HG02571 (cell line): ENCODE measurements around the gene KCNQ5.
"Not testable (repeated sequence)": the region's sequence is repeated elsewhere in the genome, so short reads cannot be mapped to it uniquely, and the experiment has no call there.

ENCODE experiments used
- ATAC-seq: cut with Tn5 transposase; IDR thresholded peaks from one replicate; pipeline ENCODE4 v1.9.1; 2021; ENCODE audit warnings: mild to moderate bottlenecking, moderate library complexity; ENCODE audit not compliant: unreplicated experiment

The KCNQ5 gene

DNA sequence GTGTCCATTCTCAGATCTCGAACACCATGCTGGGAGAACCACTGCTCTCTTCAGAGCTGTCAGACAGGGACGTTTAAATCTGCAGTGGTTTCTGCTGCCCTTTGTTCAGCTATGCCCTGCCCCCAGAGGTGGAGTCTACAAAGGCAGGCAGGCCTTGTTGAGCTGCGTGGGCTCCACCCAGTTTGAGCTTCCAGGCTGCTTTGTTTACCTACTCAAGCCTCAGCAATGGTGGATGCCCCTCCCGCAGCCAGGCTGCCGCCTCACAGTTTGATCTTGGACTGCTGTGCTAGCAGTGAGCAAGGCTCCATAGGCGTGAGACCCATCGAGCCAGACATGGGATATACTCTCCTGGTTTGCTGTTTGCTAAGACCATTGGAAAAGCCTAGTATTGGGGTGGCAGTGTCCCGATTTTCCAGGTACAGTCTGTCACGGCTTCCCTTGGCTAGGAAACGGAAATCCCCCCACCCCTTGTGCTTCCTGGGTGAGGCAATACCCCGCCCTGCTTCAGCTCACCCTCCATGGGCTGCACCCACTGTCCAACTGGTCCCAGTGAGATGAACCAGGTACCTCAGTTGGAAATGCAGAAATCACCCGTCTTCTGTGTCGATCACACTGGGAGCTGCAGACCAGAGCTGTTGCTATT lies 362.4 kb downstream of the KCNQ5 start:
- ATAC-seq = not testable (repeated sequence)

DNA sequence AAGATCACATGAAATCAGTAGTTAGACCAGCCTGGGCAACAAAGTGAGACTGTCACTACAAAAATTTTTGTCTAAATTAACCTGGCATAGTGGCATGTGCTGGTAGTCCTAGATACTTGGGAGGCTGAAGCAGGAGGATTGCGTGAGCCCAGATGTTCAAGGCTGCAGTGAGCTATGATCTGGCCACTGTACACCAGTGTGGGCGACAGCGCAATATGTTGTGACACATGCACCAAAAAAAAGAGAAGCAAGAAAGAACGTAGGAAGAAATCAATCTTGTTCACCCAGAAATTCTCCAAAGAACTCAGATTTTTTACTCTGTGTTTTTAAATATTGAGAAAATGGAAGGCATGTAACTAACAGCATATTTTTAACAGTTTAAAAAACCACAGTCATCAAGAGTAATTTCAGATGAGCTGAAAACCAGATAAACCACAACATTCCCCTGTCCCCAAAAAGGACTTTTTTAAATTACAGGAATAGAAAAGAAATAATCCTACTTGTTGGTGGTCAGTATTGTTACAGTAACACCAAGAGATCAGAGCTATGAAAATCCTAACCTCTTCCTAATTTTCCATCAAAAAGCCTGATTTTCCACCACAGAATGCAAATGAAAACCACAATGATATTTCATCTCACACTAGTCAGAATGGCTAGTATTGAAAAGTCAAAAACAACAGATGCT lies 363.3 kb downstream of the KCNQ5 start:
- no peak for ATAC-seq

DNA sequence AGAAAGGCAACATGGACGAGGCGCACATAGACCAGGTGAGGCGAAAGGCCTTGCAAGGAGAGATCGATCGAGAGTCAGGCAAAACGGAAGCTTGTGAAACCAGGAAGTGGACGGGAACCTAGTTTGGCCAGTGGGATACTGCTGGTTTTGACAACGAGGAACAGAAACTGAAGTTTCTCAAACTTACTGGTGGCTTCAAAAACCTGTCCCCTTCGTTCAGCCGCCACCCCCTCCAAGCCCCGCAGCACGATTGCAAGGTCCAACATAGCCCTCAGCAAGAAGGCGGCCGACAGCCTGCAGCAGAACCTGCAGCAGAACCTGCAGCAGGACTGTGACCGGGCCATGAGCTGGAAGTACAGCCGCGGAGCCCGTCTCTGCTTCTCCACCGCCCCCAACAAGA lies 365.4 kb downstream of the KCNQ5 start:
- no peak for ATAC-seq

DNA sequence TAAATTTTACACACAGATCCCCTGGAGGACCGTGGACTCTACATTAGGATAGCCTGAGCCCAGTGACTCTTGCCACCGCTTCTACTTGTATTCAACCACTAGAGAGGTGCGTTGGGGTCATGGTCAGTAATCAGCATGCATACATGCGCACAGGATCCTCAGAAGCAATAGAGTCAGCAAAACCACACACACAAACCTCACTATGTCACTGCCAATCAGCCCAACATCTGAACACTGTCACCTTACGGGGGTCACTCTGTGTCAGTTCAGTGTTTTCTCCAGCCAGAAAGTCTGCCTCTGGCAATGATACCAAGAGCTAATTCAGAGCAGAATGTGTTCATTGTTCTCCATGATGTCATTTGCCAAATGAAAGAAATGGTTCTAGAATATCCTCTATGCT lies 378.1 kb downstream of the KCNQ5 start:
- ATAC-seq = no peak

DNA sequence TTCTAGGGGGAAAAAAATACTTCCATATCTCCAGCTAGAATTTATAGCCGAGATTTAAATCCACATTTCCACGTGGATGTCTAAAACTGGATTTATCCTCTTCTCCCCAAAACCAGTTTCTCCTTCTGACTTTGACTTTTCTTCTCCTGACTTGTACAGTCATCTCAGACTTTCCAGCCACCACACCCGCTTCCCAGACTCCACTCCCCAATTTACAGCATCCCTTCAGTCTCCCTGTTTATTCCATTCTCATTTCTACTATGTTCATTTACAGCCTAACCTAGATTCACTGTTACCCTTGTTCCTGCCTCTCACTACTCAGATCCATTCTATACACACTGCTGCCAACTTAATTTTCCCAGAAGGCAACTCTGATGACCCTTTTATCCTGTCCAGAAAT lies 378.6 kb downstream of the KCNQ5 start:
- no peak for ATAC-seq

DNA sequence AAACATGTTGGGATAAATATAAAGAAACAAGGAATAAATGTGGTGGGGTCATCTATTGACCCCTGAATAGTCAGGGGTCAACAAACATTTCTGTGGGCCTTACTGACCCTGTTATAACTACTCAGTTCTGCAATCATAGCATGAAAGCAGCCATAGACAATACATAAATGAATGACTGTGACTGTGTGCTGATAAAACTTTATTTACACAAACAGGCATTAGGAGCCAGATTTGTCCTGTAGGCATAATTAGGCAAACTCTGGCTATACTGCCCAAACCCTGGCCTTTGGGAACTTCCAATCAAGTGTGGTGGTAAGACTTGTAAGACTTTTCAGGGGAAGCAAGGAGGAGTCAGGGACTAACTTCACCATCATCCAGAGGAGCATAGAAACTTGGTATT lies 380.7 kb downstream of the KCNQ5 start:
- ATAC-seq = no peak

DNA sequence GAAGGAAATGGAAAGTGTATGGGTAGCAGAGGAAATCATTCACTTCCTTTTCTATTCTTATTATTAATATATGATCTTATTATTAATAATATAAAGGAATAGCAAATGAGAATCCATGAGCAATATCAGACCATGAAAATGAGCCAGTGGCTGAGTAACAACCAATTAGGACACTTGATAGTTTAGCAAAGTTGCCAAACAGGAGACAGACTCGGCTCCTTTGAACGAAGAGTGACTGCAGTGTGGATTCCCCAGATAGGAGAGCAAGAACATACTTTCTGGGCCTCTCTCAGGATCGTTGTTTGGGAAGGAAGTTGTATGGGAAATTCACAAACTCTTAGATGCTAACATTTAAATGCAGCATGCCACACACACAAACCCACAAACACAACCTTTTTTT lies 381.4 kb downstream of the KCNQ5 start:
- ATAC-seq = no peak

DNA sequence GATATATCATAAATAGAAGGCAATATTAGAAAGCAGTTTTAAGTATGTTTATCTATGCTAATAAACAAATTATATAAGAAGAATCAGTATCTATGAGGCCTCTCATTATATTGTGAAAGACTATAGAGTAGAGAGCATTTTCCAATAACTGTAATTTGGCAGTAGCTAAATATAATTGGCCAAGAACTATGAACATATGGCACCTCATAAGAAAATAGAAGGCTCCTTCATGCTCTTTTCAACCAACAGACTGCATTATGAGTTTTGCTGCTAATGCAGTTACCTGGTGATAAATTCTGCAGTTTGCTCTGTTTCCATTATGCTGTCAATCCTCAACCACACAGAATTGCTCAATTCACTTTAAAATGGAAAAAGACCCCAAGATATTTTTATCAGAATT lies 382.4 kb downstream of the KCNQ5 start:
- no peak for ATAC-seq

DNA sequence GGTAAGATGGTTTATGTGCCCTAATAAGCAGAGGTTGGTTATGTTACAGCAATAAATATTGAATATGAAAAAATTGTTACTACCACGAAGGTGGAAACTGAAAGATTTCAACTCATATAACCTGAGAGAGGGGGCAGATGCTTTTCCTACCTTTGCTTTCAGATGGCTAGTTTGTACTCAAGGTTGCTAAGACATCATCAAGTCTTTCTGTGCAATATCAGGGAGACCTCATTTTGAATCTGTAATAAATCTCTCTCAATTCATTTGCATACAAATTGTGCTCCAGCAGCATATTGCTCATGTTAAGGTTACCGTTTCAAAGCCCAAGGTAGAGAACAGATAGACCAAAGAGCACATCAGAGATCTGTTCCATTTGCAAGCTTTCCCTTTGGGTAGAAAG lies 383.0 kb downstream of the KCNQ5 start:
- no peak for ATAC-seq

DNA sequence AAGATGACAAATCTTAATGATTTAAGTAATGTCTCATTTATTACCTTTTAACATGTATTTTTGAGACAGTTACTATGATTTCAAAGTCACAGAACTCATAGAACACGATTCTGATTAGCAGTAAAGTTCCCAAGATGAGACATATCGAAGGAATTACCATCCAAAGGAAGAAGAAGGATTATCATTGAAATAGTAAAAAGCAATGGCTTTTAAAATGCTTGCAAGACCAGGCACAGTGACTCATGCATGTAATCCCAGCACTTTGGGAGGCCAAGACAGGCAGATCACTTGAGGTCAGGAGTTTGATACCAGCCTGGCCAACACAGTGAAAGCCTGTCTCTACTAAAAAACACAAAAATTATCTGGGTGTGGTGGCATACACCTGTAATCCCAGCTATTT lies 384.3 kb downstream of the KCNQ5 start:
- no peak for ATAC-seq

DNA sequence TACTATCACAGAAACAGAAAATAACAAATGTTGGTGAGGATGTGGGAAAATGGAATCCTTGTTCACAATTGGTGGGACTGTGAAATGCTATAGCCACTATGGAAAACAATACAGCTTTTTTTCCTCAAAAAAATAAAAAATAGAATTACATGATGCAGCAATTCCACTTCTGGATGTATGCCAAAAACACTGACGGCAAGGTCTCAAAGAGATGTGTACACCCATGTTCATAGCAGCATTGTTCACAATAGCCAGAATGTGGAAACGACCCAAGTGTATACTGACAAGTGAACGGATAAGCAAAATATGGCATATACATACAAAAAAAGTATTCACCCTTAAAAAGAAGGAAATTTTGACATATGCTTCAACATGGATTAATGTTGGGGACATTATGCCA lies 390.1 kb downstream of the KCNQ5 start:
- no peak for ATAC-seq

DNA sequence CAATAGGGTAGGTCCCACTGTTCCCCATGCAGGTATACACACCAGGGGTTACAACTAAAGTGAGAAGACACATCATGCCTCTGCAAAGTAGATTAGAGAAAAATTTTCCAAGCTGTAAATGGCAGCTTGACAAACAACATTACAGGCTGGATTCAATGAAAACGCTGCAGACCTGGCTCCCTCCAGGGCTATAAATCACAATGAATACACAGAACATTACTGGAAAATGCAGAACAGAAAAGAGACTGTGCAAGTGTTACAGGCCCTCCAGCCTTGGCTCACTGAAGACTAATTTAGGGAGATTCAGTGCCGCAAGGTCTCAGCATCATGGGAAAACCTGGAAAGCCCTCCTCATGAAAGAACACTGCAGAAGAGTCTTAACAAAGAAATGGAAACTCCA lies 395.6 kb downstream of the KCNQ5 start:
- no peak for ATAC-seq

DNA sequence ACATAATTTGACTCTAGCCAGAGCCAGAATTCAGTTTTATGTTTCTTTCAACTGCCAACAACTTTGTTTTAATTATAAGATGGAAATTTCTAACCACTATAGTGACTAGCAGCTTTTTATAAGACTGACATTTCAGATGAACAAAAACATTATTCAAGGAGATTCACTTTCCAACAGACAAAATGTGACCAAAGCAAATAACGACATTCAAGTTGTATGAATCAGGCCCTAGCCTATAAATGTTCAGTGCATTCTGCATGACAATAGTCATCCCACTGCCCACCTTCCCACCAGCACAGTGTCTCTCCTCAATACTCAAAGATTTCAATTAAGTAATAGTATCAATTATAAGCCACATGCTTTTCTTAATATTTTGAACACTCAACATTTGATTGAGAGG lies 402.7 kb downstream of the KCNQ5 start:
- no peak for ATAC-seq

DNA sequence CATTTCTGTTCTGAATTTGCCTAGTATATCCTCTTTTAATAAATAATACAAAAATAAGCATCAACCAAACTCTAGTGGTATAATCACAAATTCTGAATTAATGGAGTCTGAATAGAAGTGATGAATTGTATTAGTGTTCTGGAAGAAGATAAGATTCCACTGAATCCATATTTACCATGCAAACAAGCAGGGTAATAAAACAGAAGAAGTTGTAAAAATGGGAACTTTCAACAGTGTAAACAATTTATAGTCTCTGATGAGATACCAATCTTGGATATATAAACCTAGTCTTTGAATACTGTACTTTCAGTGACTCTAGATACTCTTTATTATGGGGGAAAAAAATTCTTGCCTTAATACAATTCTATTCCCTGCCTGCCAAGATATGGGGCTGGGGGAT lies 405.8 kb downstream of the KCNQ5 start:
- ATAC-seq = no peak

DNA sequence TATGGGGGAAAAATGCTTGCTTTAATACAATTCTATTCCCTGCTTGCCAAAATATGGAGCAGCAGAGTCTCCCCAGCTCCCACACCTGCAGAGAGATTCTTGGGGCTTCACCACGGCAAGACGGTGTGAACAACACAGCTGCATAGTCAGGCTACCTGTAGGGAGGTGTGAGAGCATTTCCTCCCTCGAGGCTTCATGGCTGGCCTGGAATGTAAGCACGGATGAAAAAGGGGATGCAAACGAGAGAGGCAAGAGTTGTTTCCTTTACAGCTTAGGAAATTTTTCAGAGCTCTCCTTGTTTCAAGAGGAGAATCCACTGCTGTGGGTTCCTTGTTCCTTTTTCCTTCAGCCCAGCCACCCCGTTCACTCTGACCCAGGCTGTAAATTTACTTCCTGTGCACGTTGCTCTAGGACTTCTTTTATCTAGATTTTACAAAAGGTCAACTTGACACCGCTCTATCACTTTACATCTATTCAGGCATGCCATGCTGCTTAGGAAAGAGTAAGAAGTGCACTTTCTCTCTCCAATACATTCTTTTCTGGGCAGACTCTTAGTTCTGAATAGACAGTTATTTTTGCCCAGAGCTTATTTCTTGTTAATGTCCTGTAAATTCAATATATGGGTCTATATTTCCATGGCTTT lies 406.4 kb downstream of the KCNQ5 start:
- no peak for ATAC-seq

DNA sequence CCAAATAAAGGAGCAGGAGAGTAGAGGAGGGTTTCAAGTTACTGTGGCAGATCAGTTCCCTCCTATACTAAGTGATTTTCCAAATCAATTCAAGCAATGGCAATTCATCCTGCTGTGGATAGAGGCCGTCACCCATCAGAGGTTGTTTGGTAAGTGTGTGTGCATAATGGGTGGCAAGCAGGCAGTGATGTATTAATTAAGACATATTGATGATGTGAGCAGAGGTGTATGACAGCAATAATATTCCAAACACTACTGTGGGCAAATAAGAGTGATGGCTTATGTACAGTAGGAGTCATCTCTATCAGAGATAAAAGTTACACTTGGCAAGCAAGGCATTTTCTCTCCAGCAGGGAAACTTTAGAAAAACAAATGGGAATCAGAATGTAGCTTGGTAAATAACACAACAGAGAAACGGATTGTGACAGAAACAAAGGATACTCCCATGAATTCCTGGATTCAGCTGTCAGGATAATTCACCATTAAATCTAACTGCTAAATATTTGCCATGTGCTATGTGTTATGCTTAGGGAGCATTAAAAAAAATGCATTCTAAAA lies 407.1 kb downstream of the KCNQ5 start:
- ATAC-seq = no peak

DNA sequence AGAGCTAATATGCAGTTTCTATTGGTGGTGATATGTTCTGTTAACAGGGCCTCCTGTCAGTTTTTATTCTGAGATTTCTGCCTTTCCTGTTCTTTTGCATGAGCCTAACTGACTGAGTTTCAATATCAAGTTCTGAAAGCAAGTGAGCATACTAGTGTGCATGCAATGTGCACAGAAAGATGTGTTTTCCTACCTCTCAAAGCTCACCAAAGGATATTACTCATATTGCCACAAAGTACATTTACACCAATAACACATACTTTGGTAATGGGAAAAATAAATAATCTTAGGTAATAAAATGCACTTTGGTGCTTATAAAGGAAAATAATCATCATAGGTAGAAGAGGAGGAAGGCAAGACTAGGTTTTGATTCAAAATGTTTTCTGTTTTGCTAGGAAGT lies 408.4 kb downstream of the KCNQ5 start:
- no peak for ATAC-seq

DNA sequence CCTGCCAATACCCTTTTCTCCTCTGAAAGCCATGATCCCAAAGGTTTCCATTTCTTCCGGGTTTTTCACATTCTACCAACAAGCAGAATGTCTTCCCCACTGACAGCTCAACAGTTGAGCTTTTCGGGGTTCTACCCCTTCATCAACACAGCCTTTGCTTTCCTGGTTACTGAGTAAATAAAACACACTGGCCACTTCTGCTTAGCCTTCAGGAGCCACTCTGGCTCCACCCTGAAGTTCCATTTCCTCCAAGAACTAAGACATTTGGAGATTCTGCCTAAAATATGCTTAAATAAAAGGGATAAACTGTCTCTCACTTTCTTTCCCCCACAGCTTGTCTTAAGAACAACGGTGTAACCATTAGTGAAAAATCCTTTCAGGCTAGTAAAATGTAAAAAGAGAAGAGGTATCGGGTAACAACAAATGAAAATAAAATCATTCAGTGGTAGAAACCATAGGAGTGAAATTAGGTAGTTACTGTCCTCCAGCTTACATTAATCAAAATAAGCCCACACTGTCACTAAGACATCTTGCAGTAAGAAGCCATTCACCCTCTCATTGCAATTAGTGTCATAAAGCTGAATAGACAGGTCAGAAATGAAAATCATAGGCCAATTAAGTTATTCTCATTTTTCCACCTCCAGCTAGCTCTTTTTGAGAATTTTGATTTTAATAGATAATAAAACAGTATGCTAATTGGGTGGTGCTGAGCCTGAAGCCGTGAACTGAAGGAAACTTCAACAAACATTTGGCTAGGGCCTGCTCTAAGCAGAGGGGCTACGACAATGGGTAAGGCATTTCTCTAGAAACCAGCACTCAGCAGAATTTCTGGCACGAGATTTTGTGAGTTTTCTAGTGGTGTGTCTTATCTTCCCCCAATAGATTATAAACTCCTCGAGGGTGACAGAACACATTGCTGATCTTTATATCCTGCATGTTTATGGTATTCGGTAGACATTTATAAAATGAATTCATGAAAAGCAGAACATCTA lies 409.2 kb downstream of the KCNQ5 start:
- no peak for ATAC-seq

DNA sequence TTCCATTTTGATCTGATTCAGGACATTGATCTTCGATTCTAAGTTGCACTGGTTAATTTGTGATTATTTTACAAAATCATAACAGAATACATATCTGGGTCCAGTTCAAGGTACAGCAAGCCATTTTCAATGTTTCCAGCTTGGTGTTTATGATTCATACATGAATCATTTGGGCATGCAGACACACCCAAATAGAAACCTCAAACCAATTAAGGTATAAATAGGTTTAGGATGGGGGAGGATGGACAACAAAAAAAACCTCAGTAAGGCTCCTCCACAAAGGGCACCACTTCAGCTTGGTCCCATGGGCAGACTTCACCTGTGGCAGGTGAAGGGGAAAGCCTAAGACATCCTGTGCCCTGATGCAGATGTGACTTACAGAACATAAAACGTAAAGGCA lies 410.7 kb downstream of the KCNQ5 start:
- no peak for ATAC-seq

DNA sequence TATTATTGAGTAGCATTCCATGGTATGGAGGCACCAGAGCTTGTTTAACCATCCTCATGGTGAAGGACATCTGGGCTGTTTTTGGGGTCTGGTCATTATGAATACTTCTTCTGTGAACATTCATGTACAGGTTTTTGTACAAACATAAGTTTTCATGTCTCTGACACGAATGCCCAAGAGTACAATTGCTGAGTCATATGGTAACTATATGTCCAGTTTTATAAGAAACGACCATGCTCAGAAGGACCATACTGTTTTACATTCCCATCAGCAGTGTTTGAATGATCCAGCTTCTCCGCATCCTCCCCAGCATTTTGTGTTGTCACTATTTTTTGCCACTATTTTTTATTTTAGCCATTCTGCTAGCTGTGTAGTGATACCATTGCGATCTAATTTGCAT lies 414.8 kb downstream of the KCNQ5 start:
- ATAC-seq = no peak

DNA sequence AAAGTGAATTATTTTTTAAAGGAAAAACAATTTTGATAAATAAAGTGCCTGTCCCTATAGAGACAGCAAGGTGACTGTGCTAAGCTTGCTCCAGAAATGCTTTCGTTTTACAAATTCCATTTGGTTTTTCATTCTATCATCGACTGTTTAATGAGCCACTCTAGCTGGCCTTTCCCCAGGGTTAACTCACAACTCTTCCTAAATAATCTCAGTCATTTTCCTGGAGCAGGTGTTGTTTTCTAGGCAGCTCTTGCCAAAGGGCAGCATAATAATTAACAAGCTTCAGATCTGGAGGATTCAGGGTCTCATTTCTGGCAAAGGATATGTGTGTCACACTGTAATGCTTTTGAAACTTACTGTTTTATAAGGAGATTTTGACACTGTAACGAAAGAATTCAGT lies 419.2 kb downstream of the KCNQ5 start:
- no peak for ATAC-seq
